Panc1 (cell line): ENCODE measurements around the gene UBE2V1. TPM values are rescaled to one million over a fixed set of nuclear protein-coding genes. Genes with fewer than 3 reads are reported as not detected.

Source experiments
- ATAC-seq: fragments of 200-7000 bp; cut with Tn5 transposase; 2 replicates; pipeline ENCODE4 v1.9.1; 2020; ENCODE audit warnings: mild to moderate bottlenecking, moderate library complexity
- BruUV-seq: library from RNA; stranded (reverse); fragments of 400-500 nt; replicated peaks from 2 replicates; lab custom pipeline; 2021; lab: Mats Ljungman, UMichigan
- CTCF ChIA-PET: fragments of 300-600 bp; sonication (Branson Sonifier 250); formaldehyde crosslinking; loops from one replicate; lab custom pipeline; 2022; ENCODE audit warnings: antibody characterized with exemption; lab: Charles Lee
- POLR2A ChIA-PET: fragments of 300-600 bp; sonication (Branson Sonifier 250); formaldehyde crosslinking; loops from one replicate; lab custom pipeline; 2022; ENCODE audit warnings: antibody characterized with exemption; lab: Charles Lee
- DNase-seq: peaks from one replicate; pipeline ENCODE4 v3.0.0-alpha.2; 2010; ENCODE audit warnings: low read depth, low spot score
- H3K27ac ChIP-seq: 2 replicates; pipeline ENCODE4 v1.5.1; 2011; ENCODE audit warnings: mild to moderate bottlenecking, low read length, inconsistent platforms
- H3K27me3 ChIP-seq: fragments of 200-500 bp; sonication (Bioruptor generic); 2 replicates; pipeline ENCODE4 v1.6.0; 2014; ENCODE audit warnings: low read length, inconsistent platforms; ENCODE audit not compliant: control insufficient read depth, insufficient read depth
- H3K36me3 ChIP-seq: fragments of 200-500 bp; sonication (Bioruptor generic); 2 replicates; pipeline ENCODE4 v1.5.1; 2014; ENCODE audit warnings: inconsistent platforms, mild to moderate bottlenecking, low read length, moderate library complexity; ENCODE audit not compliant: control insufficient read depth, insufficient read depth
- H3K4me1 ChIP-seq: 2 replicates; pipeline ENCODE4 v1.5.1; 2011; ENCODE audit warnings: inconsistent platforms, mild to moderate bottlenecking, low read length, moderate library complexity; ENCODE audit not compliant: control insufficient read depth, insufficient read depth
- H3K4me3 ChIP-seq, 2 experiments: 2 replicates each; pipeline ENCODE4 v1.5.1; 2011 to 2012; ENCODE audit warnings: low read depth in 2 of 2, low read length in 2 of 2, mild to moderate bottlenecking in 2 of 2, inconsistent platforms in 1 of 2, moderate library complexity in 1 of 2
- H3K9me3 ChIP-seq: fragments of 200-500 bp; sonication (Bioruptor generic); 2 replicates; pipeline ENCODE4 v1.5.1; 2014; ENCODE audit warnings: low read depth, mild to moderate bottlenecking, inconsistent platforms, low read length, moderate library complexity; ENCODE audit not compliant: control insufficient read depth, insufficient read depth
- CTCF ChIP-seq: fragments of 450-650 bp; IDR thresholded peaks from 2 replicates; pipeline ENCODE4 v1.5.1; 2017; ENCODE audit warnings: mild to moderate bottlenecking
- POLR2AphosphoS5 ChIP-seq: IDR thresholded peaks from 2 replicates; pipeline ENCODE4 v1.6.1; 2012; ENCODE audit warnings: mild to moderate bottlenecking, low read depth, low read length, moderate library complexity
- SIN3A ChIP-seq: IDR thresholded peaks from 2 replicates; pipeline ENCODE4 v1.6.1; 2012; ENCODE audit warnings: low read depth, mild to moderate bottlenecking, low read length, moderate library complexity, borderline replicate concordance; ENCODE audit not compliant: insufficient read depth
- TCF7L2 ChIP-seq: IDR thresholded peaks from 2 replicates; pipeline ENCODE4 v1.6.1; 2011; ENCODE audit warnings: mild to moderate bottlenecking, low read depth, low read length, inconsistent platforms
- in situ Hi-C: cut with HindIII; loops from 2 replicates; pipeline ENCODE4 v1.10.0; 2016; ENCODE audit warnings: low sequenced_read_pairs, low pct_unique_long_range_greater_than_20kb
- intact Hi-C: fragments of 100-400 bp; cut with micrococcal nuclease; formaldehyde crosslinking; loops from one replicate; pipeline ENCODE4 v1.10.0; 2022; ENCODE audit not compliant: unreplicated experiment
- total RNA-seq: library from RNA; stranded (reverse); gene quantifications from one replicate; pipeline ENCODE4 v1.2.1, GENCODE V29; 2021; ENCODE audit not compliant: unreplicated experiment
- TF ChIP-seq, protein P1 (sequence below), 2 experiments: IDR thresholded peaks; 2 replicates each; pipeline ENCODE4 v1.6.1; 2011 to 2012; ENCODE audit warnings: low read depth in 2 of 2, control low read depth in 1 of 2, low read length in 1 of 2, mild to moderate bottlenecking in 1 of 2, moderate library complexity in 1 of 2; ENCODE audit not compliant: insufficient read depth in 1 of 2

UBE2V1 gene
- total RNA-seq, 1 experiment from 2014 or later, result 115 TPM

DNA sequence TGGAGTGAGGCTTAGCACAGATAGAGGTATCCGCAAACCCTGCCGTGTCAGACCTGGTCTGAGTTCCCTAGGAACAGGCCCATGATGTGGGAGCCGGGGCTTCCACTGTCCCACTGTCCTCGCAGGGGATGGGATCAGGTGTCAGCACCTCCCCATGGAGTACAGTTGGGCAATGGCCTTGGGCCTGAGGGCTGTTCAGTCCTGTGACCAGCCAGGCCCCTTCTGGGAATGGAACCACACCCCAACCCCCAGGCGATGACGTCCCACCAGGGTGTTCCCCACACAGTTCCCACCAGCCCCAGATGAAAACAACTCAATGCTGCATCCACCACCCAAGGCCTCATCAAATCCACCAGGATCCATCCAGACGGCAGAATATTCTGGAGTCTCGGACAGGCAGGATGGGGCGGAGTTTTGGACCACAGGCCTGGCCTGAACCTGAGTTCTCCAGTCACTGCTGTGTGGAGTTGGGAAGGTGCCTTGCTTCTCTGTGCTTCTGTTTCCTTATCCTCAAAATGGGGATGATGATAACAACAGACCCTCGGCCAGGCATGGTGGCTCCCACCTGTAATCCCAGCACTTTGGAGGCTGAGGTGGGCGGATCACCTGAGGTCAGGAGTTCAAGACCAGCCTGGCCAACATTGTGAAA, 62.2 kb downstream of the UBE2V1 start:
- H3K4me3 ChIP-seq, result no peak overlapping the region
- TF ChIP-seq, protein P1, sequence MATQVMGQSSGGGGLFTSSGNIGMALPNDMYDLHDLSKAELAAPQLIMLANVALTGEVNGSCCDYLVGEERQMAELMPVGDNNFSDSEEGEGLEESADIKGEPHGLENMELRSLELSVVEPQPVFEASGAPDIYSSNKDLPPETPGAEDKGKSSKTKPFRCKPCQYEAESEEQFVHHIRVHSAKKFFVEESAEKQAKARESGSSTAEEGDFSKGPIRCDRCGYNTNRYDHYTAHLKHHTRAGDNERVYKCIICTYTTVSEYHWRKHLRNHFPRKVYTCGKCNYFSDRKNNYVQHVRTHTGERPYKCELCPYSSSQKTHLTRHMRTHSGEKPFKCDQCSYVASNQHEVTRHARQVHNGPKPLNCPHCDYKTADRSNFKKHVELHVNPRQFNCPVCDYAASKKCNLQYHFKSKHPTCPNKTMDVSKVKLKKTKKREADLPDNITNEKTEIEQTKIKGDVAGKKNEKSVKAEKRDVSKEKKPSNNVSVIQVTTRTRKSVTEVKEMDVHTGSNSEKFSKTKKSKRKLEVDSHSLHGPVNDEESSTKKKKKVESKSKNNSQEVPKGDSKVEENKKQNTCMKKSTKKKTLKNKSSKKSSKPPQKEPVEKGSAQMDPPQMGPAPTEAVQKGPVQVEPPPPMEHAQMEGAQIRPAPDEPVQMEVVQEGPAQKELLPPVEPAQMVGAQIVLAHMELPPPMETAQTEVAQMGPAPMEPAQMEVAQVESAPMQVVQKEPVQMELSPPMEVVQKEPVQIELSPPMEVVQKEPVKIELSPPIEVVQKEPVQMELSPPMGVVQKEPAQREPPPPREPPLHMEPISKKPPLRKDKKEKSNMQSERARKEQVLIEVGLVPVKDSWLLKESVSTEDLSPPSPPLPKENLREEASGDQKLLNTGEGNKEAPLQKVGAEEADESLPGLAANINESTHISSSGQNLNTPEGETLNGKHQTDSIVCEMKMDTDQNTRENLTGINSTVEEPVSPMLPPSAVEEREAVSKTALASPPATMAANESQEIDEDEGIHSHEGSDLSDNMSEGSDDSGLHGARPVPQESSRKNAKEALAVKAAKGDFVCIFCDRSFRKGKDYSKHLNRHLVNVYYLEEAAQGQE (IDR thresholded peaks at IDR 0.05; ENCODE audit: insufficient read depth in 1 of 2, low read depth in 2 of 2, low read length in 1 of 2), result no peak
- TF ChIP-seq SIN3A (no peak), CTCF (no peak)
- no peaks in the 10 kb centered on the region for H3K27me3 ChIP-seq
- ChIA-PET CTCF (no interaction called here), POLR2A (no interaction called here)
- BruUV-seq, result no TSS peak
- in situ Hi-C loops (no loop called here), intact Hi-C loops (no loop called here)
- ATAC-seq (no peak), DNase-seq (no peak)
- no peaks in the 10 kb centered on the region for H3K36me3 ChIP-seq
- no peaks in the 10 kb centered on the region for H3K9me3 ChIP-seq
- peaks cover 7% of the 10 kb centered on the region for H3K4me1 ChIP-seq
- H3K27ac ChIP-seq, result no peak overlapping the region

DNA sequence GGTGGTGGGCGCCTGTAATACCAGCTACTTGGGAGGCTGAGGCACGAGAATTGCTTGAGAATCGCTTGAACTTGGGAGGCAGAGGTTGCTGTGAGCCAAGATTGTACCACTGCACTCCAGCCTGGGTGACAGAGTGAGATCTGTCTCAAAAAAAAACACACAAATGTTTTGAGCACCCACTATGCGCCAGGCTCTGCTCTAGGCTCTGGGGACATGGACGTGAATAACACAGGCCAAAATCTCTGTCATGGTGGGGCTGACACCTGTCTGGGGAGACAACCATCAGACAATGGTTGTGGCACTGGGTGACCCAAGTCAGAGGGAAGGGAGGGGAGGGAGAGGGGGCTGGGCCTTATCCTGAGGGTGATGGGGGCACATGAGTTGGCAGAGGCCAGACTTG, 62.7 kb downstream of the UBE2V1 start:
- TF ChIP-seq POLR2AphosphoS5 (no peak), CTCF (no peak), SIN3A (no peak), TCF7L2 (no peak)
- TF ChIP-seq, protein P1 (IDR thresholded peaks at IDR 0.05; ENCODE audit: insufficient read depth in 1 of 2, low read depth in 2 of 2, low read length in 1 of 2), result no peak
- DNase-seq, result no peak
- no peaks in the 10 kb centered on the region for H3K27me3 ChIP-seq
- BruUV-seq, result no TSS peak
- H3K36me3 ChIP-seq, result no peaks in the 10 kb centered on the region
- ATAC-seq, result no peak
- H3K27ac ChIP-seq, result no peak overlapping the region
- H3K9me3 ChIP-seq, result no peaks in the 10 kb centered on the region
- POLR2A ChIA-PET, result interaction anchor here (0.7 kb wide), 1 partner anchor 33 kb away, joined by 5 read pairs; no protein-coding TSS in a partner anchor
- CTCF ChIA-PET, result no interaction called here
- H3K4me3 ChIP-seq, result no peak overlapping the region
- in situ Hi-C loops, result no loop called here
- H3K4me1 ChIP-seq, result peaks cover 3% of the 10 kb centered on the region
- intact Hi-C loops, result no loop called here
